Measurements from ENCODE around the gene JPH3.

DNA sequence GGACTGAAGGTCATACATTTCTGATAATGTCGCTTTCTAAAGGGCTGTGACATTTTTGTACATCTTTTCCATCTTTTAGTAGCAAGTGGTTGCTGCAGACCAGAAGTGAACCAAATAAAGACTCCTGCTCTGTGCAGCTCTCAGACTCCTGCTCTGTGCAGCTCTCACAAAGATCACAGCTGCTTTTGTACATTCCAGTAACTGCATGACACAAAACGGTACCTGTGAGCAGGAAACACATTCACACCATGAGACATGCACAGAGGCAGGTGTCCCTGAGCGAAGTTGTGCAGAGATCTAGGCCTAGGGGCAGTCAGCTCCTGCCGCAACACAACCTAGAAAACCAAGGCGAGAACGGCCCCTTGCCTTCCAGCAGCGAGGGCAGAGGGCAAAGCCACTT is 95.9 kb downstream of the JPH3 start:
- TF ChIP-seq ZNF274 (IDR thresholded peaks at IDR 0.05; ENCODE audit: low read depth, low read length): no peak
- TF ChIP-seq SUZ12 (IDR thresholded peaks at IDR 0.05; ENCODE audit: extremely low read depth, insufficient read depth, insufficient read length): no peak
